GM23338 (cell line): ENCODE measurements around the gene HTR7. TPM values are rescaled to one million over a fixed set of nuclear protein-coding genes. Genes with fewer than 3 reads are reported as not detected.
"Not testable (repeated sequence)": the region's sequence is repeated elsewhere in the genome, so short reads cannot be mapped to it uniquely, and the experiment has no call there.

Source experiments
- ATAC-seq: fragments of 200-7000 bp; cut with Tn5 transposase; 3 replicates; pipeline ENCODE4 v1.9.1; 2020
- DNase-seq: peaks from one replicate; pipeline ENCODE4 v3.0.0-alpha.2; 2015; ENCODE audit warnings: low spot score
- H2AFZ ChIP-seq: fragments of 200-600 bp; sonication (generic); 2 replicates; pipeline ENCODE4 v1.8.0; 2016; ENCODE audit warnings: antibody characterized with exemption, mild to moderate bottlenecking, moderate library complexity
- H3F3A ChIP-seq: fragments of 200-600 bp; sonication (generic); replicated peaks from 2 replicates; pipeline ENCODE4 v1.8.0; 2017; ENCODE audit warnings: antibody characterized with exemption, mixed run types, low read depth
- H3K27ac ChIP-seq: fragments of 200-600 bp; sonication (generic); 2 replicates; pipeline ENCODE4 v1.6.1; 2016; ENCODE audit warnings: low read depth
- H3K27me3 ChIP-seq: fragments of 200-600 bp; sonication (generic); 2 replicates; pipeline ENCODE4 v1.8.0; 2016; ENCODE audit warnings: mild to moderate bottlenecking, mixed run types, moderate library complexity; ENCODE audit not compliant: insufficient read depth
- H3K36me3 ChIP-seq: fragments of 200-600 bp; sonication (generic); 2 replicates; pipeline ENCODE4 v1.8.0; 2016; ENCODE audit warnings: mild to moderate bottlenecking; ENCODE audit not compliant: insufficient read depth
- H3K4me1 ChIP-seq: fragments of 200-600 bp; sonication (generic); 2 replicates; pipeline ENCODE4 v1.8.0; 2016; ENCODE audit warnings: mild to moderate bottlenecking, moderate library complexity; ENCODE audit not compliant: insufficient read depth
- H3K4me2 ChIP-seq: fragments of 200-600 bp; sonication (generic); 2 replicates; pipeline ENCODE4 v1.7.1; 2017; ENCODE audit warnings: mixed run types
- H3K4me3 ChIP-seq: fragments of 200-600 bp; sonication (generic); 2 replicates; pipeline ENCODE4 v1.6.1; 2016; ENCODE audit warnings: mixed run types
- H3K79me2 ChIP-seq: fragments of 200-600 bp; sonication (generic); replicated peaks from 2 replicates; pipeline ENCODE4 v1.8.0; 2017; ENCODE audit warnings: mild to moderate bottlenecking; ENCODE audit not compliant: insufficient read depth
- H3K9me2 ChIP-seq: fragments of 200-600 bp; sonication (generic); 2 replicates; pipeline ENCODE4 v1.8.0; 2017; ENCODE audit not compliant: insufficient read depth
- H4K20me1 ChIP-seq: fragments of 200-600 bp; sonication (generic); replicated peaks from 2 replicates; pipeline ENCODE4 v1.8.0; 2017; ENCODE audit warnings: mild to moderate bottlenecking; ENCODE audit not compliant: insufficient read depth
- H3K27ac Mint-ChIP-seq: 2 replicates; pipeline ENCODE4 v1.8.0; 2020; ENCODE audit warnings: inconsistent platforms, mild to moderate bottlenecking, moderate library complexity, mixed read lengths
- H3K27me3 Mint-ChIP-seq: 3 replicates; pipeline ENCODE4 v1.8.0; 2022; ENCODE audit warnings: low read depth, mild to moderate bottlenecking, moderate library complexity, mixed read lengths, inconsistent platforms; ENCODE audit not compliant: insufficient read depth, poor library complexity
- H3K36me3 Mint-ChIP-seq: 3 replicates; pipeline ENCODE4 v1.8.0; 2021; ENCODE audit warnings: low read depth, mild to moderate bottlenecking, inconsistent platforms, moderate library complexity, mixed read lengths
- H3K4me1 Mint-ChIP-seq: 3 replicates; pipeline ENCODE4 v1.8.0; 2020; ENCODE audit warnings: mild to moderate bottlenecking, inconsistent platforms, mixed read lengths
- H3K4me3 Mint-ChIP-seq: 3 replicates; pipeline ENCODE4 v1.8.0; 2021; ENCODE audit warnings: moderate library complexity, mild to moderate bottlenecking, inconsistent platforms, mixed read lengths
- H3K9me3 Mint-ChIP-seq: 3 replicates; pipeline ENCODE4 v1.8.0; 2020; ENCODE audit warnings: moderate library complexity, mild to moderate bottlenecking, inconsistent platforms, mixed read lengths
- CREB1 ChIP-seq: fragments of 250-450 bp; sonication (Bioruptor Pico); IDR thresholded peaks from 2 replicates; pipeline ENCODE4 v1.5.0; 2020; ENCODE audit warnings: low read depth, mild to moderate bottlenecking, moderate library complexity
- EZH2 ChIP-seq: fragments of 200-600 bp; sonication (generic); IDR thresholded peaks from one replicate; pipeline ENCODE4 v1.8.0; 2017; ENCODE audit warnings: antibody characterized with exemption, mild to moderate bottlenecking, low read depth; ENCODE audit not compliant: unreplicated experiment
- EZH2phosphoT487 ChIP-seq: fragments of 200-600 bp; sonication (generic); IDR thresholded peaks from one replicate; pipeline ENCODE4 v1.8.1; 2018; ENCODE audit warnings: antibody characterized with exemption; ENCODE audit not compliant: unreplicated experiment
- JUNB ChIP-seq: IDR thresholded peaks from one replicate; pipeline ENCODE4 v1.6.1; 2016; ENCODE audit warnings: antibody characterized with exemption; ENCODE audit not compliant: unreplicated experiment
- NANOG ChIP-seq: IDR thresholded peaks from 2 replicates; pipeline ENCODE4 v1.6.1; 2016; ENCODE audit warnings: antibody characterized with exemption, borderline replicate concordance
- STAT1 ChIP-seq: IDR thresholded peaks from one replicate; pipeline ENCODE4 v1.6.1; 2016; ENCODE audit warnings: antibody characterized with exemption; ENCODE audit not compliant: unreplicated experiment
- ZNF114 ChIP-seq: fragments of 250-450 bp; sonication (Bioruptor Pico); IDR thresholded peaks from 2 replicates; pipeline ENCODE4 v1.5.0; 2020; ENCODE audit warnings: mild to moderate bottlenecking, moderate library complexity
- ZNF331 ChIP-seq: fragments of 250-450 bp; sonication (Bioruptor Pico); IDR thresholded peaks from 2 replicates; pipeline ENCODE4 v1.5.0; 2020; ENCODE audit warnings: low read depth, mild to moderate bottlenecking, moderate library complexity
- polyA plus RNA-seq: library from polyadenylated mRNA; unstranded; fragments of >200 nt; fragmentation: Nextera tagmentation; extraction: Ambion mirVana; gene quantifications from 2 replicates; pipeline ENCODE4 v1.2.1, GENCODE V29; 2016
- total RNA-seq: library from RNA; depleted of rRNA; stranded (reverse); fragments of >200 nt; shearing (Covaris generic); gene quantifications from 2 replicates; pipeline ENCODE4 v1.2.3, GENCODE V29; 2014
- TF ChIP-seq, protein P1 (sequence below): fragments of 250-450 bp; sonication (Bioruptor Pico); IDR thresholded peaks from 2 replicates; pipeline ENCODE4 v1.5.0; 2020; ENCODE audit warnings: mild to moderate bottlenecking, moderate library complexity
- TF ChIP-seq, protein P2 (sequence below): IDR thresholded peaks from 2 replicates; pipeline ENCODE4 v1.6.1; 2016; ENCODE audit warnings: antibody characterized with exemption
- TF ChIP-seq, protein P3 (sequence below), 2 experiments: fragments of 200-600 bp in 1 of 2; sonication (generic) in 1 of 2; conservative IDR thresholded peaks; 2 replicates each; pipeline versions ENCODE4 v1.5.1 to v1.6.1; 2016 to 2017; ENCODE audit warnings: antibody characterized with exemption in 2 of 2, low read depth in 2 of 2, mild to moderate bottlenecking in 2 of 2, moderate library complexity in 1 of 2

The HTR7 gene
- total and polyA plus RNA-seq, 2 experiments from 2014 or later = 7.0 to 42.2 TPM

DNA sequence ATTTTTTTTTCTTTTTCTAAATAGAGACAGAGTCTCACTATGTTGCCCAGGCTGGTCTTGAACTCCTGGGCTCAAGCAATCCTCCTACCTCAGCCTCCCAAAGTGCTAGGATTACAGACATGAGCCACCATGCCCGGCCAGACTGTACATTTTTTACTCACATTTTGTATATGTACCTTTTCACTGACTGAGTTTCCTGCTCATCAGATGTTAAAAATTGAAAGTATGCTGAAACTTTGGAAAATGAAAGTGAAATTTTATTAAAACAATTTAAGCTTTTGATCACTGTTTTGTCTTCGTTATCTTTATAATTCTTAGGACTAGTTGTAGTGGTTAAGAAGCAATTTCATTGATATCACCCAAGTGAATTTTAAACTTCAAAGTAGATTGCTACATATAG lies 39.1 kb upstream of the HTR7 start:
- not testable (repeated sequence) for H3K79me2 ChIP-seq, H3K4me1 Mint-ChIP-seq, H3K27ac ChIP-seq, H3K4me3 Mint-ChIP-seq, ATAC-seq, H3K27ac Mint-ChIP-seq, H3K9me2 ChIP-seq, H2AFZ ChIP-seq, H3K4me2 ChIP-seq, H3F3A ChIP-seq, DNase-seq, H3K27me3 ChIP-seq, H3K4me1 ChIP-seq, H4K20me1 ChIP-seq, H3K4me3 ChIP-seq, H3K9me3 Mint-ChIP-seq, H3K27me3 Mint-ChIP-seq
- peaks cover 38% of the 10 kb centered on the region; the same call in 2 of the 3 replicates for H3K36me3 Mint-ChIP-seq
- H3K36me3 ChIP-seq = peaks cover 14% of the 10 kb centered on the region

DNA sequence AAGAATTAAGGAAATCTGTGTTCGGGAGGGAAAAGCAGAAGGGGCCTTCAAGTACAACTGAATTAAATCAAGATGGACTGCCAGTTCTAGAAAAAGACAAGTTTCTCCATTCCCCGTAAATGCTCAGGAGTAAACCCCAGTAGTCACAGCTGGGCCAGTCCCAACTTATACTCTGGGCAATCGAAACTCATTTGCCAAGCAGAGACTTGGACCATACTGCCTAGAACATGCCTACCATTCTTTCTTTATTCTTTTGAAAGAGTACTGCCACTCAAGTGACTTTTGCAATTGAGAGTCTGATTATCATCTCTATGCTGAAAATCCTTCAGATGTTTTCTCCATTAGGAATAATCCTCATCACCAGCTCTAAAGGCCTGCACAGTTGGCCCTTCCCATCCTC lies 35.4 kb upstream of the HTR7 start:
- no peak overlapping the region for H3K4me3 ChIP-seq
- no peaks in the 10 kb centered on the region for H3K4me1 ChIP-seq
- no peak for ATAC-seq
- H3K27me3 Mint-ChIP-seq = peaks cover 2% of the 10 kb centered on the region
- no peak overlapping the region for H3K4me3 Mint-ChIP-seq
- H3K4me2 ChIP-seq = no peak overlapping the region
- no peaks in the 10 kb centered on the region for H3K9me3 Mint-ChIP-seq
- peaks cover 2% of the 10 kb centered on the region; the same call in 1 of the 3 replicates for H3K4me1 Mint-ChIP-seq
- H3K27ac ChIP-seq = no peak overlapping the region
- no peaks in the 10 kb centered on the region for H3K27me3 ChIP-seq
- no peaks in the 10 kb centered on the region for H3F3A ChIP-seq
- peaks cover 21% of the 10 kb centered on the region for H3K36me3 ChIP-seq
- peaks cover 18% of the 10 kb centered on the region; the same call in 1 of the 2 replicates for H4K20me1 ChIP-seq
- DNase-seq = no peak
- H2AFZ ChIP-seq = no peak overlapping the region
- no peaks in the 10 kb centered on the region for H3K9me2 ChIP-seq
- H3K79me2 ChIP-seq = no peaks in the 10 kb centered on the region
- H3K27ac Mint-ChIP-seq = no peak overlapping the region
- peaks cover 56% of the 10 kb centered on the region; the same call in 2 of the 3 replicates for H3K36me3 Mint-ChIP-seq
- no peak for TF ChIP-seq NANOG
- no peak for TF ChIP-seq EZH2phosphoT487
- TF ChIP-seq JUNB = no peak
- TF ChIP-seq STAT1 = no peak
- TF ChIP-seq CREB1 = no peak
- TF ChIP-seq, protein P1, sequence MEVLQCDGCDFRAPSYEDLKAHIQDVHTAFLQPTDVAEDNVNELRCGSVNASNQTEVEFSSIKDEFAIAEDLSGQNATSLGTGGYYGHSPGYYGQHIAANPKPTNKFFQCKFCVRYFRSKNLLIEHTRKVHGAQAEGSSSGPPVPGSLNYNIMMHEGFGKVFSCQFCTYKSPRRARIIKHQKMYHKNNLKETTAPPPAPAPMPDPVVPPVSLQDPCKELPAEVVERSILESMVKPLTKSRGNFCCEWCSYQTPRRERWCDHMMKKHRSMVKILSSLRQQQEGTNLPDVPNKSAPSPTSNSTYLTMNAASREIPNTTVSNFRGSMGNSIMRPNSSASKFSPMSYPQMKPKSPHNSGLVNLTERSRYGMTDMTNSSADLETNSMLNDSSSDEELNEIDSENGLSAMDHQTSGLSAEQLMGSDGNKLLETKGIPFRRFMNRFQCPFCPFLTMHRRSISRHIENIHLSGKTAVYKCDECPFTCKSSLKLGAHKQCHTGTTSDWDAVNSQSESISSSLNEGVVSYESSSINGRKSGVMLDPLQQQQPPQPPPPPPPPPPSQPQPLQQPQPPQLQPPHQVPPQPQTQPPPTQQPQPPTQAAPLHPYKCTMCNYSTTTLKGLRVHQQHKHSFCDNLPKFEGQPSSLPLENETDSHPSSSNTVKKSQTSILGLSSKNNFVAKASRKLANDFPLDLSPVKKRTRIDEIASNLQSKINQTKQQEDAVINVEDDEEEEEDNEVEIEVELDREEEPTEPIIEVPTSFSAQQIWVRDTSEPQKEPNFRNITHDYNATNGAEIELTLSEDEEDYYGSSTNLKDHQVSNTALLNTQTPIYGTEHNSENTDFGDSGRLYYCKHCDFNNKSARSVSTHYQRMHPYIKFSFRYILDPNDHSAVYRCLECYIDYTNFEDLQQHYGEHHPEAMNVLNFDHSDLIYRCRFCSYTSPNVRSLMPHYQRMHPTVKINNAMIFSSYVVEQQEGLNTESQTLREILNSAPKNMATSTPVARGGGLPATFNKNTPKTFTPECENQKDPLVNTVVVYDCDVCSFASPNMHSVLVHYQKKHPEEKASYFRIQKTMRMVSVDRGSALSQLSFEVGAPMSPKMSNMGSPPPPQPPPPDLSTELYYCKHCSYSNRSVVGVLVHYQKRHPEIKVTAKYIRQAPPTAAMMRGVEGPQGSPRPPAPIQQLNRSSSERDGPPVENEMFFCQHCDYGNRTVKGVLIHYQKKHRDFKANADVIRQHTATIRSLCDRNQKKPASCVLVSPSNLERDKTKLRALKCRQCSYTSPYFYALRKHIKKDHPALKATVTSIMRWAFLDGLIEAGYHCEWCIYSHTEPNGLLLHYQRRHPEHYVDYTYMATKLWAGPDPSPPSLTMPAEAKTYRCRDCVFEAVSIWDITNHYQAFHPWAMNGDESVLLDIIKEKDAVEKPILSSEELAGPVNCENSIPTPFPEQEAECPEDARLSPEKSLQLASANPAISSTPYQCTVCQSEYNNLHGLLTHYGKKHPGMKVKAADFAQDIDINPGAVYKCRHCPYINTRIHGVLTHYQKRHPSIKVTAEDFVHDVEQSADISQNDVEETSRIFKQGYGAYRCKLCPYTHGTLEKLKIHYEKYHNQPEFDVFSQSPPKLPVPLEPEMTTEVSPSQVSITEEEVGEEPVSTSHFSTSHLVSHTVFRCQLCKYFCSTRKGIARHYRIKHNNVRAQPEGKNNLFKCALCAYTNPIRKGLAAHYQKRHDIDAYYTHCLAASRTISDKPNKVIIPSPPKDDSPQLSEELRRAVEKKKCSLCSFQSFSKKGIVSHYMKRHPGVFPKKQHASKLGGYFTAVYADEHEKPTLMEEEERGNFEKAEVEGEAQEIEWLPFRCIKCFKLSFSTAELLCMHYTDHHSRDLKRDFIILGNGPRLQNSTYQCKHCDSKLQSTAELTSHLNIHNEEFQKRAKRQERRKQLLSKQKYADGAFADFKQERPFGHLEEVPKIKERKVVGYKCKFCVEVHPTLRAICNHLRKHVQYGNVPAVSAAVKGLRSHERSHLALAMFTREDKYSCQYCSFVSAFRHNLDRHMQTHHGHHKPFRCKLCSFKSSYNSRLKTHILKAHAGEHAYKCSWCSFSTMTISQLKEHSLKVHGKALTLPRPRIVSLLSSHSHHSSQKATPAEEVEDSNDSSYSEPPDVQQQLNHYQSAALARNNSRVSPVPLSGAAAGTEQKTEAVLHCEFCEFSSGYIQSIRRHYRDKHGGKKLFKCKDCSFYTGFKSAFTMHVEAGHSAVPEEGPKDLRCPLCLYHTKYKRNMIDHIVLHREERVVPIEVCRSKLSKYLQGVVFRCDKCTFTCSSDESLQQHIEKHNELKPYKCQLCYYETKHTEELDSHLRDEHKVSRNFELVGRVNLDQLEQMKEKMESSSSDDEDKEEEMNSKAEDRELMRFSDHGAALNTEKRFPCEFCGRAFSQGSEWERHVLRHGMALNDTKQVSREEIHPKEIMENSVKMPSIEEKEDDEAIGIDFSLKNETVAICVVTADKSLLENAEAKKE (CRISPR knock-in tag) = no peak
- no peak for TF ChIP-seq EZH2
- TF ChIP-seq ZNF114 (CRISPR knock-in tag) = no peak
- no peak for TF ChIP-seq ZNF331 (CRISPR knock-in tag)
- TF ChIP-seq, protein P2, sequence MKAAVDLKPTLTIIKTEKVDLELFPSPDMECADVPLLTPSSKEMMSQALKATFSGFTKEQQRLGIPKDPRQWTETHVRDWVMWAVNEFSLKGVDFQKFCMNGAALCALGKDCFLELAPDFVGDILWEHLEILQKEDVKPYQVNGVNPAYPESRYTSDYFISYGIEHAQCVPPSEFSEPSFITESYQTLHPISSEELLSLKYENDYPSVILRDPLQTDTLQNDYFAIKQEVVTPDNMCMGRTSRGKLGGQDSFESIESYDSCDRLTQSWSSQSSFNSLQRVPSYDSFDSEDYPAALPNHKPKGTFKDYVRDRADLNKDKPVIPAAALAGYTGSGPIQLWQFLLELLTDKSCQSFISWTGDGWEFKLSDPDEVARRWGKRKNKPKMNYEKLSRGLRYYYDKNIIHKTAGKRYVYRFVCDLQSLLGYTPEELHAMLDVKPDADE = no peak
- TF ChIP-seq, protein P3, sequence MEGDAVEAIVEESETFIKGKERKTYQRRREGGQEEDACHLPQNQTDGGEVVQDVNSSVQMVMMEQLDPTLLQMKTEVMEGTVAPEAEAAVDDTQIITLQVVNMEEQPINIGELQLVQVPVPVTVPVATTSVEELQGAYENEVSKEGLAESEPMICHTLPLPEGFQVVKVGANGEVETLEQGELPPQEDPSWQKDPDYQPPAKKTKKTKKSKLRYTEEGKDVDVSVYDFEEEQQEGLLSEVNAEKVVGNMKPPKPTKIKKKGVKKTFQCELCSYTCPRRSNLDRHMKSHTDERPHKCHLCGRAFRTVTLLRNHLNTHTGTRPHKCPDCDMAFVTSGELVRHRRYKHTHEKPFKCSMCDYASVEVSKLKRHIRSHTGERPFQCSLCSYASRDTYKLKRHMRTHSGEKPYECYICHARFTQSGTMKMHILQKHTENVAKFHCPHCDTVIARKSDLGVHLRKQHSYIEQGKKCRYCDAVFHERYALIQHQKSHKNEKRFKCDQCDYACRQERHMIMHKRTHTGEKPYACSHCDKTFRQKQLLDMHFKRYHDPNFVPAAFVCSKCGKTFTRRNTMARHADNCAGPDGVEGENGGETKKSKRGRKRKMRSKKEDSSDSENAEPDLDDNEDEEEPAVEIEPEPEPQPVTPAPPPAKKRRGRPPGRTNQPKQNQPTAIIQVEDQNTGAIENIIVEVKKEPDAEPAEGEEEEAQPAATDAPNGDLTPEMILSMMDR (conservative IDR thresholded peaks at IDR 0.05; ENCODE audit: low read depth in 2 of 2) = no peak
